GM20000 (cell line): ENCODE data around the gene TPH2.

Experiments used
- DNase-seq: peaks from one replicate; pipeline ENCODE4 v3.0.0; 2012; ENCODE audit warnings: low spot score
- CTCF ChIP-seq: IDR thresholded peaks from 2 replicates; pipeline ENCODE4 v1.5.1; 2012; ENCODE audit warnings: mild to moderate bottlenecking, control low read depth; ENCODE audit errors: extremely low read depth, missing control alignments

The TPH2 gene

GRCh38 chr12:72037006-72037795 lies 98.6 kb downstream of the TPH2 start:
- DNase-seq = no peak
- no peak for TF ChIP-seq CTCF

GRCh38 chr12:72041811-72042210 lies 103.2 kb downstream of the TPH2 start:
- DNase-seq = no peak
- no peak for TF ChIP-seq CTCF

- no peak for DNase-seq
- TF ChIP-seq CTCF = no peak
Measured at GRCh38 chr12:72053604-72054003, 115.0 kb downstream of the TPH2 start.

GRCh38 chr12:72054511-72054910 lies 115.9 kb downstream of the TPH2 start:
- no peak for TF ChIP-seq CTCF
- DNase-seq = no peak

- DNase-seq = no peak
- no peak for TF ChIP-seq CTCF
Measured at GRCh38 chr12:72057330-72057914, 118.8 kb downstream of the TPH2 start.

GRCh38 chr12:72063073-72063472 lies 124.4 kb downstream of the TPH2 start:
- no peak for DNase-seq
- no peak for TF ChIP-seq CTCF

GRCh38 chr12:72071030-72071429 lies 132.4 kb downstream of the TPH2 start:
- no peak for DNase-seq
- no peak for TF ChIP-seq CTCF
